H1 (cell line): ENCODE data around the gene FASTK. TPM values are rescaled to one million over a fixed set of nuclear protein-coding genes. Genes with fewer than 3 reads are reported as not detected.

ENCODE experiments used
- CTCF ChIA-PET: fragments of 300-600 bp; sonication (Branson Sonifier 250); formaldehyde crosslinking; loops from one replicate; lab custom pipeline; 2021; ENCODE audit not compliant: partially characterized antibody; lab: Charles Lee
- POLR2A ChIA-PET: fragments of 300-600 bp; sonication (Branson Sonifier 250); formaldehyde crosslinking; loops from one replicate; lab custom pipeline; 2021; ENCODE audit warnings: inconsistent platforms; ENCODE audit not compliant: partially characterized antibody; lab: Charles Lee
- DNase-seq, 2 experiments: peaks; one replicate each; pipeline versions ENCODE4 v3.0.0 to v3.0.0-alpha.2; 2010 to 2022; ENCODE audit warnings: low spot score in 2 of 2, low read depth in 1 of 2, mixed read lengths in 1 of 2
- FAIRE-seq: peaks from 2 replicates; lab custom pipeline; 2011; peaks lifted over from hg19 to GRCh38; lab: Jason Lieb, UNC
- H2AFZ ChIP-seq: 2 replicates; pipeline ENCODE4 v1.8.1; 2012; ENCODE audit warnings: low read length, inconsistent platforms
- H2AK5ac ChIP-seq: 2 replicates; pipeline ENCODE4 v1.6.1; 2013; ENCODE audit warnings: low read depth, low read length
- H2BK120ac ChIP-seq: replicated peaks from 2 replicates; pipeline ENCODE3; 2013; ENCODE audit warnings: low read depth, low read length, inconsistent platforms
- H2BK12ac ChIP-seq: 2 replicates; pipeline ENCODE4 v1.6.1; 2013; ENCODE audit warnings: low read depth, low read length
- H2BK15ac ChIP-seq: 2 replicates; pipeline ENCODE4 v1.6.1; 2013; ENCODE audit warnings: low read length
- H2BK20ac ChIP-seq: 2 replicates; pipeline ENCODE4 v1.6.1; 2013; ENCODE audit warnings: low read length
- H2BK5ac ChIP-seq: 2 replicates; pipeline ENCODE4 v1.6.1; 2013; ENCODE audit warnings: low read depth, low read length
- H3K14ac ChIP-seq: 2 replicates; pipeline ENCODE4 v1.6.1; 2013; ENCODE audit warnings: inconsistent platforms; ENCODE audit not compliant: insufficient read length
- H3K18ac ChIP-seq: 2 replicates; pipeline ENCODE4 v1.6.1; 2013; ENCODE audit warnings: low read length; ENCODE audit errors: extremely low read depth
- H3K23ac ChIP-seq: 2 replicates; pipeline ENCODE4 v1.6.1; 2013; ENCODE audit warnings: inconsistent platforms; ENCODE audit not compliant: insufficient read length
- H3K23me2 ChIP-seq: 2 replicates; pipeline ENCODE4 v1.6.1; 2013; ENCODE audit warnings: low read depth, low read length
- H3K27ac ChIP-seq: 2 replicates; pipeline ENCODE4 v1.6.1; 2011; ENCODE audit warnings: low read depth, low read length, inconsistent platforms
- H3K27me3 ChIP-seq, 4 experiments: replicated peaks in 1 of 4; 1 replicate in 1 of 4; 2 replicates in 3 of 4; pipeline versions ENCODE4 v1.6.1 to v1.8.1; 2011 to 2013; ENCODE audit warnings: low read length in 3 of 4, mild to moderate bottlenecking in 3 of 4, inconsistent platforms in 2 of 4, mixed read lengths in 2 of 4, moderate library complexity in 1 of 4; ENCODE audit not compliant: control insufficient read depth in 3 of 4, insufficient read depth in 3 of 4; ENCODE audit errors: extremely low read depth in 1 of 4
- H3K36me3 ChIP-seq, 4 experiments: 2 replicates each; pipeline versions ENCODE4 v1.6.1 to v1.8.1; 2011 to 2013; ENCODE audit warnings: mild to moderate bottlenecking in 4 of 4, low read length in 3 of 4, moderate library complexity in 2 of 4, control low read depth in 1 of 4, inconsistent platforms in 1 of 4; ENCODE audit not compliant: insufficient read depth in 4 of 4, control insufficient read depth in 2 of 4
- H3K4ac ChIP-seq: replicated peaks from 2 replicates; pipeline ENCODE3; 2013; ENCODE audit warnings: low read length, low read depth, mixed read lengths, inconsistent platforms; ENCODE audit not compliant: insufficient read length
- H3K4me1 ChIP-seq, 4 experiments: replicated peaks in 1 of 4; 1 replicate in 1 of 4; 2 replicates in 3 of 4; pipeline versions ENCODE4 v1.6.1 to v1.8.1; 2011 to 2013; ENCODE audit warnings: low read length in 3 of 4, inconsistent platforms in 2 of 4, mixed read lengths in 1 of 4; ENCODE audit not compliant: insufficient read depth in 4 of 4, control insufficient read depth in 3 of 4
- H3K4me2 ChIP-seq, 2 experiments: 2 replicates each; pipeline versions ENCODE4 v1.6.1 to v1.8.1; 2011 to 2013; ENCODE audit warnings: low read depth in 2 of 2, low read length in 2 of 2, control low read depth in 1 of 2, inconsistent platforms in 1 of 2, mild to moderate bottlenecking in 1 of 2; ENCODE audit not compliant: insufficient read depth in 1 of 2
- H3K4me3 ChIP-seq, 4 experiments: fragments of 200-600, 300-600 bp in 1 of 4; sonication (generic), shearing (Covaris generic), sonication (Bioruptor Twin) in 1 of 4; 2 replicates each; pipeline versions ENCODE4 v1.5.1 to v1.8.1; 2011 to 2016; ENCODE audit warnings: low read length in 4 of 4, low read depth in 3 of 4, control low read depth in 2 of 4, inconsistent platforms in 2 of 4, mild to moderate bottlenecking in 2 of 4, mixed read lengths in 1 of 4, moderate library complexity in 1 of 4; ENCODE audit not compliant: insufficient read depth in 2 of 4; ENCODE audit errors: extremely low read depth in 1 of 4
- H3K56ac ChIP-seq: replicated peaks from 2 replicates; pipeline ENCODE3; 2013; ENCODE audit warnings: low read depth, mild to moderate bottlenecking, mixed read lengths, low read length, inconsistent platforms; ENCODE audit not compliant: insufficient read length
- H3K79me1 ChIP-seq: 2 replicates; pipeline ENCODE4 v1.6.1; 2013; ENCODE audit warnings: low read depth, low read length, control low read depth
- H3K79me2 ChIP-seq, 2 experiments: 2 replicates each; pipeline versions ENCODE4 v1.6.1 to v1.8.1; 2012 to 2013; ENCODE audit warnings: low read length in 2 of 2, mild to moderate bottlenecking in 2 of 2, inconsistent platforms in 1 of 2; ENCODE audit not compliant: insufficient read depth in 2 of 2, control insufficient read depth in 1 of 2
- H3K9ac ChIP-seq, 4 experiments: replicated peaks in 1 of 4; 1 replicate in 1 of 4; 2 replicates in 3 of 4; pipeline versions ENCODE4 v1.6.1 to v1.8.1; 2011 to 2013; ENCODE audit warnings: low read depth in 3 of 4, low read length in 3 of 4, control low read depth in 2 of 4, mild to moderate bottlenecking in 2 of 4, moderate library complexity in 2 of 4, inconsistent platforms in 1 of 4; ENCODE audit errors: extremely low read depth in 1 of 4
- H3K9me3 ChIP-seq, 2 experiments: 2 replicates each; pipeline versions ENCODE4 v1.6.1 to v1.8.1; 2012 to 2013; ENCODE audit warnings: mild to moderate bottlenecking in 2 of 2, moderate library complexity in 2 of 2, control low read depth in 1 of 2, inconsistent platforms in 1 of 2, low read depth in 1 of 2, low read length in 1 of 2, mixed read lengths in 1 of 2; ENCODE audit not compliant: insufficient read depth in 2 of 2
- H4K20me1 ChIP-seq, 2 experiments: replicated peaks in 1 of 2; 2 replicates each; pipeline versions ENCODE3 to v1.8.1; 2011 to 2013; ENCODE audit warnings: inconsistent platforms in 2 of 2, low read length in 2 of 2, mild to moderate bottlenecking in 1 of 2; ENCODE audit not compliant: insufficient read depth in 2 of 2, control insufficient read depth in 1 of 2
- H4K5ac ChIP-seq: 2 replicates; pipeline ENCODE4 v1.6.1; 2013; ENCODE audit warnings: low read length, low read depth, mixed read lengths, inconsistent platforms; ENCODE audit not compliant: insufficient read length
- H4K8ac ChIP-seq: 2 replicates; pipeline ENCODE4 v1.8.0; 2013; ENCODE audit warnings: mild to moderate bottlenecking, moderate library complexity, low read length, inconsistent platforms; ENCODE audit not compliant: insufficient read depth; ENCODE audit errors: extremely low read depth
- H4K91ac ChIP-seq: replicated peaks from 2 replicates; pipeline ENCODE3; 2013; ENCODE audit warnings: low read length, mixed read lengths, inconsistent platforms; ENCODE audit not compliant: insufficient read length
- BACH1 ChIP-seq: IDR thresholded peaks from 2 replicates; pipeline ENCODE4 v1.6.1; 2012; ENCODE audit warnings: low read length, improper control_type of control experiment
- CBX8 ChIP-seq: fragments of 300-800, 300-1000 bp; sonication (generic); IDR thresholded peaks from 2 replicates; pipeline ENCODE4 v1.7.1; 2016; ENCODE audit warnings: low read depth, low read length, borderline replicate concordance
- CEBPB ChIP-seq: IDR thresholded peaks from 2 replicates; pipeline ENCODE4 v1.6.1; 2012; ENCODE audit warnings: low read depth, low read length
- HDAC2 ChIP-seq, 2 experiments: fragments of 300-600 bp in 1 of 2; sonication (generic) in 1 of 2; IDR thresholded peaks; 2 replicates each; pipeline ENCODE4 v1.6.1; 2011 to 2012; ENCODE audit warnings: low read depth in 2 of 2, low read length in 2 of 2, mild to moderate bottlenecking in 2 of 2, moderate library complexity in 2 of 2, borderline replicate concordance in 1 of 2, inconsistent platforms in 1 of 2
- HDAC6 ChIP-seq: IDR thresholded peaks from one replicate; pipeline ENCODE4 v1.7.1; 2012; ENCODE audit warnings: low read depth, mild to moderate bottlenecking, inconsistent platforms, low read length, moderate library complexity
- JUN ChIP-seq: IDR thresholded peaks from 2 replicates; pipeline ENCODE4 v1.6.1; 2011; ENCODE audit warnings: low read depth, mild to moderate bottlenecking, improper control_type of control experiment, low read length
- MAFK ChIP-seq: IDR thresholded peaks from 2 replicates; pipeline ENCODE4 v1.6.1; 2012; ENCODE audit warnings: low read depth, mild to moderate bottlenecking, improper control_type of control experiment, low read length
- SRF ChIP-seq: IDR thresholded peaks from 2 replicates; pipeline ENCODE4 v1.6.1; 2011; ENCODE audit warnings: mild to moderate bottlenecking, low read depth, low read length, moderate library complexity
- TCF12 ChIP-seq: IDR thresholded peaks from 2 replicates; pipeline ENCODE4 v1.6.1; 2011; ENCODE audit warnings: low read depth, mild to moderate bottlenecking, low read length
- WGBS, 2 experiments: shearing (Covaris generic) in 1 of 2; methylation state at CpG; one replicate each; pipeline versions ENCODE4 v1.1.6 to v1.1.7; 2013 to 2015; ENCODE audit warnings: low lambda C conversion rate in 2 of 2, mixed read lengths in 2 of 2, inconsistent platforms in 1 of 2, low coverage in 1 of 2, missing lambda C conversion rate in 1 of 2; ENCODE audit not compliant: insufficient replicate concordance in 2 of 2, insufficient coverage in 1 of 2, insufficient read length in 1 of 2; ENCODE audit errors: extremely low coverage in 1 of 2, missing lambda C conversion rate in 1 of 2; 5-methylcytosine and 5-hydroxymethylcytosine counted together
- polyA plus RNA-seq, 7 experiments: library from polyadenylated mRNA; depleted of rRNA in 3 of 7; stranded (reverse) in 5 of 7; unstranded in 2 of 7; fragments of >200 nt in 5 of 7; fragments of 200-250 nt in 2 of 7; gene quantifications; 1 replicate in 5 of 7; 2 replicates in 1 of 7; 4 replicates in 1 of 7; pipeline versions ENCODE4 v1.2.1 to v1.2.3, GENCODE V29; 2011 to 2013; ENCODE audit warnings: missing spikeins in 2 of 7, mixed read lengths in 2 of 7
- total RNA-seq: library from RNA; stranded (reverse); fragmentation: NEBNext Ultra II Directional; extraction: Animal tissue kit (Norgen Biotek cat#: 25700); gene quantifications from 2 replicates; pipeline ENCODE4 v1.2.1, GENCODE V29; 2021

FASTK gene
- total and polyA plus RNA-seq, 2 of the 8 experiments (the other 6 are each of a cell fraction or from before 2014, with no cell fraction given), result 39.4 to 84.0 TPM

DNA sequence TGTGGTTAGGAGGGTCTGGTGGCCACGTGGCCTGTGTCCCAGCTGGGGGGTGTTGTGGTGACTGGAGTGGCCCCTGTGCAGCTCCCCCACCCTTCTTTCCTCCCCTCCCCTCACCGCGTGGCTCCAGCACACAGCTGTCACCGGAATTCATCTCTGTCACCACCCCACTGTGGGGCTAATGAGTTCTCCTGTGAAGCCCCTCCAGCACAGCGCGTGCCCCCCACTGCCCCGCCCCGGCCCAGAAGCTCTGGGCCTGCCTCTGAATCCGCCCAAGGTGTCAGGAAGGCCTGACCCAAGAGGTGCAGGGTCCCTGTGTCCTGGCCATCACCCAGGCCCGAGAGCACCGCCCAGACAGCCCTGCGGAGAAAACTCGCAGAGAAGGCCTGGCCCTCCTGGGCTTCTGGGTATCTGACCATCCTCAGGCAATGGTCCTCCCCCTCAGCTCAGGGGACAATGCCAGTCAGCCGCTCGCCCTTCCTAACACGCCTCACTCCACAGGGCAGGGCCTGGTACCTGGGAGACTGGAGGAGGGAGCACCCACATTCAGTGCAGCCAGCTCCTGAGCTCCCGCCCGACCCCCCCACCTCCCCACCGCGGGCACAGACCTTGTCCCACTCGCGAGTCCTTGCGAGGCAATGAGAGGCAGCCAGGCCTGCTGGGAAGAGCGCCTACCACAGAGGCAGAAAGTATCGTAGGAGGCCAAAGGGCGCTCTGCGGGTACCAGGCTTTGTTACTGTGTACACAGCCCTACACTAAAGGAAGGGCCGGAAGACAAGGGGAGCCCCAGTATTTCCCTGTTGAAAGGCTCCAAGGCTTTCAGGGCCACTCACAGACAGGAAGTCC is 48.7 kb upstream of the FASTK start:
- Histone ChIP-seq H2BK12ac (no peak overlapping the region), H3K4me3 (no peak overlapping the region), H4K20me1 (peaks cover 8 to 24% of the 10 kb centered on the region in 2 experiments), H2BK15ac (no peak overlapping the region), H4K5ac (no peak overlapping the region), H3K36me3 (peaks cover 0 to 5% (median 2%) of the 10 kb centered on the region in 4 experiments; a peak in 4 of 8 replicates), H3K27ac (no peak overlapping the region), H4K91ac (no peak overlapping the region), H3K9me3 (no peaks in the 10 kb centered on the region), H2BK120ac (no peak overlapping the region), H3K79me1 (no peaks in the 10 kb centered on the region), H3K79me2 (no peaks in the 10 kb centered on the region), H3K4me2 (no peak overlapping the region), H3K27me3 (peaks cover 0 to 13% (median 4%) of the 10 kb centered on the region in 4 experiments; a peak in 5 of 7 replicates), H3K14ac (no peak overlapping the region), H2BK20ac (no peak overlapping the region), H3K56ac (no peak overlapping the region), H3K18ac (no peak overlapping the region), H3K9ac (no peak overlapping the region), H3K4ac (no peak overlapping the region), H3K4me1 (peaks cover 0 to 14% (median 7%) of the 10 kb centered on the region in 4 experiments; a peak in 6 of 7 replicates), H2BK5ac (no peak overlapping the region), H3K23ac (no peak overlapping the region), H3K23me2 (peaks cover 5% of the 10 kb centered on the region; the same call in 1 of the 2 replicates), H2AFZ (no peak overlapping the region), H2AK5ac (no peak overlapping the region), H4K8ac (no peak overlapping the region; the same call in 1 of the 2 replicates)
- no peak for DNase-seq
- FAIRE-seq, result no peak
- POLR2A ChIA-PET, result interaction anchor here (0.7 to 1.2 kb wide), 3 partner anchors 10 to 111 kb away, joined by 3 read pairs; no protein-coding TSS in a partner anchor
- no peak for TF ChIP-seq BACH1
- TF ChIP-seq JUN, result no peak
- no peak for TF ChIP-seq TCF12
- TF ChIP-seq CEBPB, result no peak
- TF ChIP-seq HDAC2 (IDR thresholded peaks at IDR 0.05; ENCODE audit: borderline replicate concordance in 1 of 2, low read depth in 2 of 2, low read length in 2 of 2), result no peak
- TF ChIP-seq CBX8, result no peak
- TF ChIP-seq MAFK, result no peak
- no peak for TF ChIP-seq SRF
- no peak for TF ChIP-seq HDAC6
- WGBS, 2 experiments, result 94% methylated on average over 20 of the region's 28 CpGs; no CpG with 5 or more reads in 1 of the 2 experiments
- CTCF ChIA-PET, result interaction anchor here (0.6 to 11.7 kb wide), 13 partner anchors 11 to 331 kb away, joined by 3 to 197 read pairs (median 3); no protein-coding TSS in a partner anchor
